Measurements from ENCODE around the gene MBD3. TPM values are rescaled to one million over a fixed set of nuclear protein-coding genes. Genes with fewer than 3 reads are reported as not detected.
A peak's percentile ranks its signal among the peaks of the same experiment; 100 is the strongest.
"Not testable (repeated sequence)": the region's sequence is repeated elsewhere in the genome, so short reads cannot be mapped to it uniquely, and the experiment has no call there.

MBD3 gene
- total RNA-seq (ENCODE audit: low replicate concordance): 34.2 and 117 TPM in 2 replicates

DNA sequence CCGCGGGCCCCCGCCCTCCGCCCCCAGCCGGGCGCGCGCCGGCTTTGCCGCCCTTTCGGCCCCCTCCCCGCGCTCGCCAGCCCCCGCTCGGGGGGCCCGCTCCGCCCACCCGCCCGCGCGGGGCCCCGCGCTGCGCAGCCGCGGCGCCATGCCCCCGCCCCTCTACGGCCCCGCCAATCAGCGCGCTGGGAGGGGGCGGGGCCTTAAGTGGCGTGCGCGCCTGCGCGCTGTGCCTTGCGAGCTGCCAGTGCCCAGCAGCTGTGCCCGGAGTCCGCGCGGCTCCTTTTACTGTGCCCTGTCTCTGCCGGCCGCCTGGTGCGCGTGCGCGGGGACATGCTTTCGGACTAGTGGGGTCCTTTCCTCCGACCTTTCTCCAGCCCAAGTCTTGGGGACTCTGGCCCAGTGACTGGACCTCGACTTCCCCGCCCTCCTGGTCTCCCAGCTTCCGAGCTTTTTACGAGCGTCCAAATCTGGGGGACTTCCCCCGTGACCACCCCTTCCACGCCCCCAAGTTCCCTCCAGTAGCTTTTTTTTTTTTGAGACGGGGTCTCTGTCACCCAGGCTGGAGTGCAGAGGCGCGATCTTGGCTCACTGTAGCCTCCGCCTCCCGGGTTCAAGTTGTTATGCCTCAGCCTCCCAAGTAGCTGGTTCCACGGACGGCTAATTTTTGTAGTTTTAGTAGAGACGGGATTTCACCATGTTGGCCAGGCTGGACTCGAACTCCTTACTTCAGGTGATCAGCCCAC is at the start of gene MBD3:
Gene MBD3, minus strand, starts transcription at position 111 of the 746 bp plus-strand sequence. CDS start 234 bp downstream, outside the sequence.
- Mint-ChIP-seq H3K9me3 (no peaks in the 10 kb centered on the region), H3K27ac (peak within 1 kb of the TSS; percentile 99), H3K36me3 (peaks cover 17% of the 10 kb centered on the region), H3K4me1 (peaks cover 16% of the 10 kb centered on the region), H3K27me3 (ENCODE audit: insufficient read depth, low read depth) (peaks cover 5% of the 10 kb centered on the region), H3K4me3 (peak within 1 kb of the TSS; percentile 94)
- peak within 1 kb of the TSS; percentile 82 for H2AFZ ChIP-seq (replicated peaks)
- peak within 1 kb of the TSS; percentile 82 for H3K9ac ChIP-seq
- peaks cover 44% of the 10 kb centered on the region for H3F3A ChIP-seq (ENCODE audit: low read depth)
- H3K27me3 ChIP-seq: no peaks in the 10 kb centered on the region
- H3K4me2 ChIP-seq: peak within 1 kb of the TSS; percentile 98
- peaks cover 42% of the 10 kb centered on the region for H3K79me2 ChIP-seq (ENCODE audit: low read depth)
- no peaks in the 10 kb centered on the region for H3K36me3 ChIP-seq
- H3K4me3 ChIP-seq: peak within 1 kb of the TSS; percentile 77
- no peaks in the 10 kb centered on the region for H3K9me3 ChIP-seq (ENCODE audit: low read depth)
- H4K20me1 ChIP-seq (ENCODE audit: low read depth): peaks cover 35% of the 10 kb centered on the region
- DNase-seq (ENCODE audit: low spot score): peak; percentile 99
- H3K27ac ChIP-seq: peak within 1 kb of the TSS; percentile 98
- TF ChIP-seq EZH2 (IDR thresholded peaks at IDR 0.05) (no peak), EZH2phosphoT487 (IDR thresholded peaks at IDR 0.05) (no peak)
- TF ChIP-seq, protein P1, sequence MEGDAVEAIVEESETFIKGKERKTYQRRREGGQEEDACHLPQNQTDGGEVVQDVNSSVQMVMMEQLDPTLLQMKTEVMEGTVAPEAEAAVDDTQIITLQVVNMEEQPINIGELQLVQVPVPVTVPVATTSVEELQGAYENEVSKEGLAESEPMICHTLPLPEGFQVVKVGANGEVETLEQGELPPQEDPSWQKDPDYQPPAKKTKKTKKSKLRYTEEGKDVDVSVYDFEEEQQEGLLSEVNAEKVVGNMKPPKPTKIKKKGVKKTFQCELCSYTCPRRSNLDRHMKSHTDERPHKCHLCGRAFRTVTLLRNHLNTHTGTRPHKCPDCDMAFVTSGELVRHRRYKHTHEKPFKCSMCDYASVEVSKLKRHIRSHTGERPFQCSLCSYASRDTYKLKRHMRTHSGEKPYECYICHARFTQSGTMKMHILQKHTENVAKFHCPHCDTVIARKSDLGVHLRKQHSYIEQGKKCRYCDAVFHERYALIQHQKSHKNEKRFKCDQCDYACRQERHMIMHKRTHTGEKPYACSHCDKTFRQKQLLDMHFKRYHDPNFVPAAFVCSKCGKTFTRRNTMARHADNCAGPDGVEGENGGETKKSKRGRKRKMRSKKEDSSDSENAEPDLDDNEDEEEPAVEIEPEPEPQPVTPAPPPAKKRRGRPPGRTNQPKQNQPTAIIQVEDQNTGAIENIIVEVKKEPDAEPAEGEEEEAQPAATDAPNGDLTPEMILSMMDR (IDR thresholded peaks at IDR 0.05): no peak
- H3K4me1 ChIP-seq: peaks cover 15% of the 10 kb centered on the region

DNA sequence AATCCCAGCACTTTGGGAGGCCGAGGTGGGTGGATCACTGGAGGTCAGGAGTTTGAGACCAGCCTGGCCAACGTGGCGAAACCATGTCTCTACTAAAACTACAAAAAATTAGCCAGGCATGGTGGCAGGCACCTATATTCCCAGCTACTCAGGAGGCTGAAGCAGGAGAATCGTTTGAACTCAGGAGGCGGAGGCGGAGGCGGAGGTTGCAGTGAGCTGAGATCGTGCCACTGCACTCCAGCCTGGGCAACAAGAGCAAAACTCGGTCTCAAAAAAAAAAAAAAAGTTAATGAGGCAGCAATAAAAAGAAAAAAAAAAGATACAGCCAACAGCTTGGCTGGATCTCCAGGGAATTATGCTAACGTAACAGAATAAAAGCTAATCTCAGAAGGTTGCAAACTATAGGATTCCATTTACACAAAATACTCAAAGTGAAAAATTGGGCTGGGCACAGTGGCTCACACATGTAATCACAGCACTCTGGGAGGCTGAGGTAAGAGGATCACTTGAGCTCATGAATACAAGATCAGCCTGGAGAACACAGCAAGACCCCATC is 48.3 kb upstream of the MBD3 start:
- not testable (repeated sequence) for H3K9me3 Mint-ChIP-seq; H3K27ac ChIP-seq; H3K4me3 ChIP-seq; H3K4me1 Mint-ChIP-seq; H3K27me3 ChIP-seq; H3K9me3 ChIP-seq (ENCODE audit: low read depth); H3K27ac Mint-ChIP-seq; H2AFZ ChIP-seq (replicated peaks); H3K4me2 ChIP-seq; DNase-seq (ENCODE audit: low spot score); H3K9ac ChIP-seq; H3K4me1 ChIP-seq; H3K4me3 Mint-ChIP-seq; H3K36me3 ChIP-seq
- Mint-ChIP-seq H3K36me3 (peaks cover 33% of the 10 kb centered on the region), H3K27me3 (ENCODE audit: insufficient read depth, low read depth) (peaks cover 13% of the 10 kb centered on the region)
- peaks cover 13% of the 10 kb centered on the region for H3F3A ChIP-seq (ENCODE audit: low read depth)
- peaks cover 100% of the 10 kb centered on the region for H3K79me2 ChIP-seq (ENCODE audit: low read depth)
- H4K20me1 ChIP-seq (ENCODE audit: low read depth): peaks cover 100% of the 10 kb centered on the region

- H3K4me3 Mint-ChIP-seq: no peak overlapping the region
- Histone ChIP-seq H3K27me3 (no peaks in the 10 kb centered on the region), H3K4me1 (no peaks in the 10 kb centered on the region), H3K79me2 (ENCODE audit: low read depth) (peaks cover 99% of the 10 kb centered on the region), H3K4me3 (no peak overlapping the region), H3K9ac (no peak overlapping the region), H3K9me3 (ENCODE audit: low read depth) (no peaks in the 10 kb centered on the region), H3F3A (ENCODE audit: low read depth) (peaks cover 6% of the 10 kb centered on the region), H3K4me2 (no peak overlapping the region), H3K27ac (no peak overlapping the region), H2AFZ (replicated peaks) (no peak overlapping the region), H3K36me3 (peaks cover 5% of the 10 kb centered on the region), H4K20me1 (ENCODE audit: low read depth) (peaks cover 100% of the 10 kb centered on the region)
- no peak overlapping the region for H3K27ac Mint-ChIP-seq
- H3K27me3 Mint-ChIP-seq (ENCODE audit: insufficient read depth, low read depth): peaks cover 10% of the 10 kb centered on the region
- no peaks in the 10 kb centered on the region for H3K4me1 Mint-ChIP-seq
- peaks cover 34% of the 10 kb centered on the region for H3K36me3 Mint-ChIP-seq
- peaks cover 2% of the 10 kb centered on the region for H3K9me3 Mint-ChIP-seq
- no peak for DNase-seq (ENCODE audit: low spot score)
- TF ChIP-seq, protein P1 (IDR thresholded peaks at IDR 0.05): no peak
- no peak for TF ChIP-seq EZH2phosphoT487 (IDR thresholded peaks at IDR 0.05)
- no peak for TF ChIP-seq EZH2 (IDR thresholded peaks at IDR 0.05)
These were observed 43.9 kb upstream of the MBD3 start for GRCh38 chr19:1636325-1637236.
